HG03354 (cell line): Measurements from ENCODE around the gene CDH23.

Source experiments
- ATAC-seq: cut with Tn5 transposase; IDR thresholded peaks from one replicate; pipeline ENCODE4 v1.9.1; 2021; ENCODE audit warnings: mild to moderate bottlenecking; ENCODE audit not compliant: unreplicated experiment, poor library complexity, severe bottlenecking

The CDH23 gene

GRCh38 chr10:71697938-71698709 is 301.4 kb downstream of the CDH23 start:
- ATAC-seq = no peak

- no peak for ATAC-seq
Observed at GRCh38 chr10:71698737-71699136, 302.0 kb downstream of the CDH23 start.

- ATAC-seq = no peak
Observed at GRCh38 chr10:71700731-71701368, 304.1 kb downstream of the CDH23 start.

- no peak for ATAC-seq
Observed at GRCh38 chr10:71701496-71702132, 304.9 kb downstream of the CDH23 start.

GRCh38 chr10:71703577-71703976 is 306.9 kb downstream of the CDH23 start:
- ATAC-seq = no peak

- ATAC-seq = no peak
Observed at GRCh38 chr10:71704816-71705215, 308.1 kb downstream of the CDH23 start.

GRCh38 chr10:71705582-71705981 is 308.9 kb downstream of the CDH23 start:
- no peak for ATAC-seq

- ATAC-seq = no peak
Observed at GRCh38 chr10:71706216-71707121, 309.7 kb downstream of the CDH23 start.

GRCh38 chr10:71707240-71707789 is 310.6 kb downstream of the CDH23 start:
- no peak for ATAC-seq

- ATAC-seq = no peak
Observed at GRCh38 chr10:71708301-71708703, 311.6 kb downstream of the CDH23 start.

- ATAC-seq = no peak
Observed at GRCh38 chr10:71708897-71709882, 312.5 kb downstream of the CDH23 start.

GRCh38 chr10:71710519-71710918 is 313.8 kb downstream of the CDH23 start:
- ATAC-seq = no peak

- no peak for ATAC-seq
Observed at GRCh38 chr10:71711052-71711623, 314.4 kb downstream of the CDH23 start.

GRCh38 chr10:71712170-71712569 is 315.4 kb downstream of the CDH23 start:
- ATAC-seq = no peak

GRCh38 chr10:71712572-71713134 is 315.9 kb downstream of the CDH23 start:
- ATAC-seq = no peak

- ATAC-seq = no peak
Observed at GRCh38 chr10:71713135-71714030, 316.7 kb downstream of the CDH23 start.

- no peak for ATAC-seq
Observed at GRCh38 chr10:71714031-71714410, 317.3 kb downstream of the CDH23 start.
